Measurements from ENCODE around the gene COX20. TPM values are rescaled to one million over a fixed set of nuclear protein-coding genes. Genes with fewer than 3 reads are reported as not detected.

The COX20 gene
- total and polyA plus RNA-seq, 2 of the 13 experiments (the other 11 are each of a cell fraction or from before 2014, with no cell fraction given) = 34.4 to 95.8 TPM

DNA sequence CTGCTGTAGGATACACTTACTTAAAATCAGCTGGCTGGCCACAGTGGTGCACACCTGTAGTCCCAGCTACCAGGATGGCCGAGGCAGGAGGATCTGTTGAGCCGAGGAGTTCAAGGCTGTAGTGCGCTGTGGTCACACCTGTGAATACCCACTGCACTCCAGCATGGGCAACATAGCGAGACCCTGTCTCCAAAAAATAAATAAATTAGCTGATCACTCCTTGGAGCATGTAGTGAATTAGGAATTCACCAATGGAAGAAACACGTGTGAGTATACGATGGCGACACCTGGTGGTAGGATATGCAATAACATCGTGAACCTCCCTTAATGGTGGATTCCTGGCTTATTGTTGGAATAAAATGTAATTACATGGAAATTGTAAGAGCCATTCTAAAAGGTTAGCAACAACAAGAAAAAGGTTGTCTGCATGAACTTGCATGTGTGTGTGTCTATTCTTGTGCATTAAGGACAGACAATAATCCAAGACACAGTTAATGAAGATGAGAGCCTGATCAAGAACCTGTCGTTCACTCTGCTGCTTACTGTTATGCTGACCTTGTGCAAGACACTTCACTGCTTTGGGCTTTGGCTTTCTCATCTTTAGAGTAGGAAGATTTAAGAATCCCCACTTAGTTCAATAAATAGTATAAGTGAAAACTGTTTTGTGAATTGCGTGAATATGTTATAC, 38.6 kb upstream of the COX20 start (continued):
- TF ChIP-seq, protein P1, sequence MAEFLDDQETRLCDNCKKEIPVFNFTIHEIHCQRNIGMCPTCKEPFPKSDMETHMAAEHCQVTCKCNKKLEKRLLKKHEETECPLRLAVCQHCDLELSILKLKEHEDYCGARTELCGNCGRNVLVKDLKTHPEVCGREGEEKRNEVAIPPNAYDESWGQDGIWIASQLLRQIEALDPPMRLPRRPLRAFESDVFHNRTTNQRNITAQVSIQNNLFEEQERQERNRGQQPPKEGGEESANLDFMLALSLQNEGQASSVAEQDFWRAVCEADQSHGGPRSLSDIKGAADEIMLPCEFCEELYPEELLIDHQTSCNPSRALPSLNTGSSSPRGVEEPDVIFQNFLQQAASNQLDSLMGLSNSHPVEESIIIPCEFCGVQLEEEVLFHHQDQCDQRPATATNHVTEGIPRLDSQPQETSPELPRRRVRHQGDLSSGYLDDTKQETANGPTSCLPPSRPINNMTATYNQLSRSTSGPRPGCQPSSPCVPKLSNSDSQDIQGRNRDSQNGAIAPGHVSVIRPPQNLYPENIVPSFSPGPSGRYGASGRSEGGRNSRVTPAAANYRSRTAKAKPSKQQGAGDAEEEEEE (CRISPR knock-in tag; IDR thresholded peaks at IDR 0.05; ENCODE audit: borderline replicate concordance) = no peak
- TF ChIP-seq, protein P2, sequence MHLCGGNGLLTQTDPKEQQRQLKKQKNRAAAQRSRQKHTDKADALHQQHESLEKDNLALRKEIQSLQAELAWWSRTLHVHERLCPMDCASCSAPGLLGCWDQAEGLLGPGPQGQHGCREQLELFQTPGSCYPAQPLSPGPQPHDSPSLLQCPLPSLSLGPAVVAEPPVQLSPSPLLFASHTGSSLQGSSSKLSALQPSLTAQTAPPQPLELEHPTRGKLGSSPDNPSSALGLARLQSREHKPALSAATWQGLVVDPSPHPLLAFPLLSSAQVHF (CRISPR knock-in tag; IDR thresholded peaks at IDR 0.05) = no peak
- 0 out of 2 replicates have a peak, but pooled peaks have one; percentile 17 for TF ChIP-seq THAP11 (CRISPR knock-in tag; IDR thresholded peaks at IDR 0.05)
- no peak for TF ChIP-seq ZNF616 (CRISPR knock-in tag; IDR thresholded peaks at IDR 0.05; ENCODE audit: low read depth)
- TF ChIP-seq, protein P3, sequence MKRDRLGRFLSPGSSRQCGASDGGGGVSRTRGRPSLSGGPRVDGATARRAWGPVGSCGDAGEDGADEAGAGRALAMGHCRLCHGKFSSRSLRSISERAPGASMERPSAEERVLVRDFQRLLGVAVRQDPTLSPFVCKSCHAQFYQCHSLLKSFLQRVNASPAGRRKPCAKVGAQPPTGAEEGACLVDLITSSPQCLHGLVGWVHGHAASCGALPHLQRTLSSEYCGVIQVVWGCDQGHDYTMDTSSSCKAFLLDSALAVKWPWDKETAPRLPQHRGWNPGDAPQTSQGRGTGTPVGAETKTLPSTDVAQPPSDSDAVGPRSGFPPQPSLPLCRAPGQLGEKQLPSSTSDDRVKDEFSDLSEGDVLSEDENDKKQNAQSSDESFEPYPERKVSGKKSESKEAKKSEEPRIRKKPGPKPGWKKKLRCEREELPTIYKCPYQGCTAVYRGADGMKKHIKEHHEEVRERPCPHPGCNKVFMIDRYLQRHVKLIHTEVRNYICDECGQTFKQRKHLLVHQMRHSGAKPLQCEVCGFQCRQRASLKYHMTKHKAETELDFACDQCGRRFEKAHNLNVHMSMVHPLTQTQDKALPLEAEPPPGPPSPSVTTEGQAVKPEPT (CRISPR knock-in tag; IDR thresholded peaks at IDR 0.05; ENCODE audit: low read depth) = no peak
- TF ChIP-seq, protein P4, sequence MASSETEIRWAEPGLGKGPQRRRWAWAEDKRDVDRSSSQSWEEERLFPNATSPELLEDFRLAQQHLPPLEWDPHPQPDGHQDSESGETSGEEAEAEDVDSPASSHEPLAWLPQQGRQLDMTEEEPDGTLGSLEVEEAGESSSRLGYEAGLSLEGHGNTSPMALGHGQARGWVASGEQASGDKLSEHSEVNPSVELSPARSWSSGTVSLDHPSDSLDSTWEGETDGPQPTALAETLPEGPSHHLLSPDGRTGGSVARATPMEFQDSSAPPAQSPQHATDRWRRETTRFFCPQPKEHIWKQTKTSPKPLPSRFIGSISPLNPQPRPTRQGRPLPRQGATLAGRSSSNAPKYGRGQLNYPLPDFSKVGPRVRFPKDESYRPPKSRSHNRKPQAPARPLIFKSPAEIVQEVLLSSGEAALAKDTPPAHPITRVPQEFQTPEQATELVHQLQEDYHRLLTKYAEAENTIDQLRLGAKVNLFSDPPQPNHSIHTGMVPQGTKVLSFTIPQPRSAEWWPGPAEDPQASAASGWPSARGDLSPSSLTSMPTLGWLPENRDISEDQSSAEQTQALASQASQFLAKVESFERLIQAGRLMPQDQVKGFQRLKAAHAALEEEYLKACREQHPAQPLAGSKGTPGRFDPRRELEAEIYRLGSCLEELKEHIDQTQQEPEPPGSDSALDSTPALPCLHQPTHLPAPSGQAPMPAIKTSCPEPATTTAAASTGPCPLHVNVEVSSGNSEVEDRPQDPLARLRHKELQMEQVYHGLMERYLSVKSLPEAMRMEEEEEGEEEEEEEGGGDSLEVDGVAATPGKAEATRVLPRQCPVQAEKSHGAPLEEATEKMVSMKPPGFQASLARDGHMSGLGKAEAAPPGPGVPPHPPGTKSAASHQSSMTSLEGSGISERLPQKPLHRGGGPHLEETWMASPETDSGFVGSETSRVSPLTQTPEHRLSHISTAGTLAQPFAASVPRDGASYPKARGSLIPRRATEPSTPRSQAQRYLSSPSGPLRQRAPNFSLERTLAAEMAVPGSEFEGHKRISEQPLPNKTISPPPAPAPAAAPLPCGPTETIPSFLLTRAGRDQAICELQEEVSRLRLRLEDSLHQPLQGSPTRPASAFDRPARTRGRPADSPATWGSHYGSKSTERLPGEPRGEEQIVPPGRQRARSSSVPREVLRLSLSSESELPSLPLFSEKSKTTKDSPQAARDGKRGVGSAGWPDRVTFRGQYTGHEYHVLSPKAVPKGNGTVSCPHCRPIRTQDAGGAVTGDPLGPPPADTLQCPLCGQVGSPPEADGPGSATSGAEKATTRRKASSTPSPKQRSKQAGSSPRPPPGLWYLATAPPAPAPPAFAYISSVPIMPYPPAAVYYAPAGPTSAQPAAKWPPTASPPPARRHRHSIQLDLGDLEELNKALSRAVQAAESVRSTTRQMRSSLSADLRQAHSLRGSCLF (CRISPR knock-in tag; IDR thresholded peaks at IDR 0.05; ENCODE audit: borderline replicate concordance) = no peak
- TF ChIP-seq, protein P5, sequence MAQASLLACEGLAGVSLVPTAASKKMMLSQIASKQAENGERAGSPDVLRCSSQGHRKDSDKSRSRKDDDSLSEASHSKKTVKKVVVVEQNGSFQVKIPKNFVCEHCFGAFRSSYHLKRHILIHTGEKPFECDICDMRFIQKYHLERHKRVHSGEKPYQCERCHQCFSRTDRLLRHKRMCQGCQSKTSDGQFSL (CRISPR knock-in tag; IDR thresholded peaks at IDR 0.05) = no peak
- no peak for TF ChIP-seq ZNF772 (CRISPR knock-in tag; IDR thresholded peaks at IDR 0.05)
- no peak for TF ChIP-seq MIXL1 (CRISPR knock-in tag; IDR thresholded peaks at IDR 0.05)
- TF ChIP-seq ZNF577 (CRISPR knock-in tag; IDR thresholded peaks at IDR 0.05; ENCODE audit: borderline replicate concordance, low read depth) = no peak
- no peak for TF ChIP-seq ZBTB1 (CRISPR knock-in tag; IDR thresholded peaks at IDR 0.05; ENCODE audit: borderline replicate concordance)
- TF ChIP-seq, protein P6, sequence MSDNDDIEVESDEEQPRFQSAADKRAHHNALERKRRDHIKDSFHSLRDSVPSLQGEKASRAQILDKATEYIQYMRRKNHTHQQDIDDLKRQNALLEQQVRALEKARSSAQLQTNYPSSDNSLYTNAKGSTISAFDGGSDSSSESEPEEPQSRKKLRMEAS (IDR thresholded peaks at IDR 0.05) = peak; percentile 41; the same call in 1 of the 2 replicates
- TF ChIP-seq, protein P7, sequence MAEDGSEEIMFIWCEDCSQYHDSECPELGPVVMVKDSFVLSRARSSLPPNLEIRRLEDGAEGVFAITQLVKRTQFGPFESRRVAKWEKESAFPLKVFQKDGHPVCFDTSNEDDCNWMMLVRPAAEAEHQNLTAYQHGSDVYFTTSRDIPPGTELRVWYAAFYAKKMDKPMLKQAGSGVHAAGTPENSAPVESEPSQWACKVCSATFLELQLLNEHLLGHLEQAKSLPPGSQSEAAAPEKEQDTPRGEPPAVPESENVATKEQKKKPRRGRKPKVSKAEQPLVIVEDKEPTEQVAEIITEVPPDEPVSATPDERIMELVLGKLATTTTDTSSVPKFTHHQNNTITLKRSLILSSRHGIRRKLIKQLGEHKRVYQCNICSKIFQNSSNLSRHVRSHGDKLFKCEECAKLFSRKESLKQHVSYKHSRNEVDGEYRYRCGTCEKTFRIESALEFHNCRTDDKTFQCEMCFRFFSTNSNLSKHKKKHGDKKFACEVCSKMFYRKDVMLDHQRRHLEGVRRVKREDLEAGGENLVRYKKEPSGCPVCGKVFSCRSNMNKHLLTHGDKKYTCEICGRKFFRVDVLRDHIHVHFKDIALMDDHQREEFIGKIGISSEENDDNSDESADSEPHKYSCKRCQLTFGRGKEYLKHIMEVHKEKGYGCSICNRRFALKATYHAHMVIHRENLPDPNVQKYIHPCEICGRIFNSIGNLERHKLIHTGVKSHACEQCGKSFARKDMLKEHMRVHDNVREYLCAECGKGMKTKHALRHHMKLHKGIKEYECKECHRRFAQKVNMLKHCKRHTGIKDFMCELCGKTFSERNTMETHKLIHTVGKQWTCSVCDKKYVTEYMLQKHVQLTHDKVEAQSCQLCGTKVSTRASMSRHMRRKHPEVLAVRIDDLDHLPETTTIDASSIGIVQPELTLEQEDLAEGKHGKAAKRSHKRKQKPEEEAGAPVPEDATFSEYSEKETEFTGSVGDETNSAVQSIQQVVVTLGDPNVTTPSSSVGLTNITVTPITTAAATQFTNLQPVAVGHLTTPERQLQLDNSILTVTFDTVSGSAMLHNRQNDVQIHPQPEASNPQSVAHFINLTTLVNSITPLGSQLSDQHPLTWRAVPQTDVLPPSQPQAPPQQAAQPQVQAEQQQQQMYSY (CRISPR knock-in tag; IDR thresholded peaks at IDR 0.05) = no peak
- TF ChIP-seq ZNF605 (CRISPR knock-in tag; IDR thresholded peaks at IDR 0.05) = no peak
- TF ChIP-seq SIN3A (IDR thresholded peaks at IDR 0.05; ENCODE audit: borderline replicate concordance, low read depth, low read length) = no peak

Measured in HepG2 (cell line).